PFSK-1 (cell line): ENCODE data around the gene DCAF17.

ENCODE experiments used
- FOXP2 ChIP-seq: optimal IDR thresholded peaks from 2 replicates; pipeline ENCODE3; 2011; ENCODE audit warnings: borderline replicate concordance, control low read depth, inconsistent platforms; ENCODE audit not compliant: insufficient read depth; ENCODE audit errors: extremely low read length, extremely low read depth
- POLR2AphosphoS5 ChIP-seq: IDR thresholded peaks from 2 replicates; pipeline ENCODE4 v1.6.1; 2012; ENCODE audit warnings: low read depth, mild to moderate bottlenecking, control low read depth, low read length, moderate library complexity

GRCh38 chr2:171487803-171488259 is 53.8 kb downstream of the DCAF17 start:
- TF ChIP-seq POLR2AphosphoS5 (no peak), FOXP2 (no peak)
